A549 (cell line): ENCODE results near the gene FAM163A.

Source experiments
- EP300 ChIP-seq, 2 experiments: fragments of >200 bp; sonication (Bioruptor Twin); formaldehyde crosslinking; IDR thresholded peaks; 2 replicates in 1 of 2; 3 replicates in 1 of 2; pipeline ENCODE4 v1.6.1; 2016 to 2017
- FOSL2 ChIP-seq, 2 experiments: fragments of 450-650 bp in 1 of 2; fragments of >200 bp in 1 of 2; sonication (Bioruptor Twin) in 1 of 2; formaldehyde crosslinking; IDR thresholded peaks; 2 replicates each; pipeline versions ENCODE4 v1.5.0 to v1.6.1; 2016 to 2020; ENCODE audit warnings: mild to moderate bottlenecking in 1 of 2, moderate library complexity in 1 of 2
- JUNB ChIP-seq: fragments of >200 bp; sonication (Bioruptor Twin); formaldehyde crosslinking; IDR thresholded peaks from 2 replicates; pipeline ENCODE4 v1.6.1; 2016
- MYC ChIP-seq: IDR thresholded peaks from 2 replicates; pipeline ENCODE4 v1.6.1; 2012; ENCODE audit warnings: mild to moderate bottlenecking, inconsistent platforms, low read length, improper control_type of control experiment, borderline replicate concordance
- POLR2A ChIP-seq: IDR thresholded peaks from 2 replicates; pipeline ENCODE4 v1.6.1; 2012; ENCODE audit warnings: mild to moderate bottlenecking, low read length
- TF ChIP-seq, protein P1 (sequence below): fragments of >200 bp; sonication (Bioruptor Twin); formaldehyde crosslinking; IDR thresholded peaks from 3 replicates; pipeline ENCODE4 v1.5.1; 2016

DNA sequence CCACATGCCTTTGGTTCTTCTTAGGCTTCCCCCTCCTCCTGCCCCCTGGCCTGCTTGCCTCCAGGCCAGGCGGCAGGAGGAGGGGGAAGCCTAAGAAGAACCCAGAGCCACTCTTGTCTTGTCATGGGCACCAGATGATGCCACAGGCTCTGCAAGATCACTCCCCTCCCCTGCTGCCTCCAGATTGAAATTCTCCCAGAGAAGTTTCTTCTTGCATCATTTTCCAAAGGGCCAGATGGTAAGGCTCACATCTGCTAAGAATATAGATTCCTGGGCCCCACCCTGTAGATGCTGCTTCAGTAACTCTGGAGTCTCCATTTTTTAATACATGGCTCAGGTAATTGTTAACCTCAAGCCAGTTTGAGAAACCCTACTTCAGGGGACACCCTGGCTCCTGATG, 60.8 kb downstream of the FAM163A start:
- no peak for TF ChIP-seq POLR2A
- TF ChIP-seq, protein P1, sequence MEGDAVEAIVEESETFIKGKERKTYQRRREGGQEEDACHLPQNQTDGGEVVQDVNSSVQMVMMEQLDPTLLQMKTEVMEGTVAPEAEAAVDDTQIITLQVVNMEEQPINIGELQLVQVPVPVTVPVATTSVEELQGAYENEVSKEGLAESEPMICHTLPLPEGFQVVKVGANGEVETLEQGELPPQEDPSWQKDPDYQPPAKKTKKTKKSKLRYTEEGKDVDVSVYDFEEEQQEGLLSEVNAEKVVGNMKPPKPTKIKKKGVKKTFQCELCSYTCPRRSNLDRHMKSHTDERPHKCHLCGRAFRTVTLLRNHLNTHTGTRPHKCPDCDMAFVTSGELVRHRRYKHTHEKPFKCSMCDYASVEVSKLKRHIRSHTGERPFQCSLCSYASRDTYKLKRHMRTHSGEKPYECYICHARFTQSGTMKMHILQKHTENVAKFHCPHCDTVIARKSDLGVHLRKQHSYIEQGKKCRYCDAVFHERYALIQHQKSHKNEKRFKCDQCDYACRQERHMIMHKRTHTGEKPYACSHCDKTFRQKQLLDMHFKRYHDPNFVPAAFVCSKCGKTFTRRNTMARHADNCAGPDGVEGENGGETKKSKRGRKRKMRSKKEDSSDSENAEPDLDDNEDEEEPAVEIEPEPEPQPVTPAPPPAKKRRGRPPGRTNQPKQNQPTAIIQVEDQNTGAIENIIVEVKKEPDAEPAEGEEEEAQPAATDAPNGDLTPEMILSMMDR: no peak
- no peak for TF ChIP-seq JUNB
- no peak for TF ChIP-seq MYC
- TF ChIP-seq EP300 (IDR thresholded peaks at IDR 0.05): no peak
- no peak for TF ChIP-seq FOSL2 (IDR thresholded peaks at IDR 0.05)
- no peak for TF ChIP-seq FOSL2 (CRISPR knock-in tag; IDR thresholded peaks at IDR 0.05)
